Kidney (tissue), 14 donors: ENCODE measurements around the gene COL4A6. TPM values are rescaled to one million over a fixed set of nuclear protein-coding genes. Genes with fewer than 3 reads are reported as not detected.

Experiments
- DNase-seq, 5 donors: peaks; one replicate each; pipeline ENCODE4 v3.0.0-alpha.2; 2013 to 2020
- FAIRE-seq: peaks from 2 replicates; lab custom pipeline; 2012; peaks lifted over from hg19 to GRCh38; lab: Jason Lieb, UNC
- H3K27ac ChIP-seq, 2 donors: one replicate each; pipeline ENCODE4 v1.7.0; 2013; ENCODE audit warnings: low read depth in 2 of 2, low read length in 2 of 2, inconsistent platforms in 1 of 2
- H3K27me3 ChIP-seq: one replicate; pipeline ENCODE4 v1.7.1; 2013; ENCODE audit warnings: low read length, inconsistent platforms; ENCODE audit not compliant: control insufficient read depth, insufficient read depth
- H3K36me3 ChIP-seq, 3 donors: one replicate each; pipeline versions ENCODE4 v1.7.0 to v1.7.1; 2013; ENCODE audit warnings: low read length in 3 of 3, control low read depth in 1 of 3, inconsistent platforms in 1 of 3; ENCODE audit not compliant: insufficient read depth in 3 of 3, control insufficient read depth in 2 of 3
- H3K4me1 ChIP-seq, 3 donors: one replicate each; pipeline versions ENCODE4 v1.7.0 to v1.7.1; 2013; ENCODE audit warnings: low read length in 3 of 3, inconsistent platforms in 1 of 3, low read depth in 1 of 3; ENCODE audit not compliant: control insufficient read depth in 2 of 3, insufficient read depth in 2 of 3
- H3K4me3 ChIP-seq, 3 donors: one replicate each; pipeline versions ENCODE4 v1.7.0 to v1.8.1; 2013; ENCODE audit warnings: low read length in 3 of 3, control low read depth in 1 of 3, inconsistent platforms in 1 of 3
- H3K9ac ChIP-seq, 3 donors: one replicate each; pipeline versions ENCODE4 v1.7.0 to v1.7.1; 2013; ENCODE audit warnings: low read length in 3 of 3, control low read depth in 1 of 3, inconsistent platforms in 1 of 3
- H3K9me3 ChIP-seq, 3 donors: one replicate each; pipeline versions ENCODE4 v1.7.0 to v1.7.1; 2013; ENCODE audit warnings: low read length in 3 of 3, control low read depth in 1 of 3, inconsistent platforms in 1 of 3; ENCODE audit not compliant: control insufficient read depth in 2 of 3, insufficient read depth in 1 of 3
- CTCF ChIP-seq: IDR thresholded peaks from 3 replicates; pipeline ENCODE4 v1.5.1; 2012; ENCODE audit warnings: mild to moderate bottlenecking, moderate library complexity, borderline replicate concordance; ENCODE audit not compliant: insufficient read depth; ENCODE audit errors: extremely low read depth
- intact Hi-C: fragments of 100-400 bp; cut with DNase I; formaldehyde crosslinking; loops from one replicate; pipeline ENCODE4 v1.11.1; 2022
- polyA plus RNA-seq: library from polyadenylated mRNA; stranded (reverse); fragments of 350-450 nt; fragmentation: Illumina TruSeq; extraction: RNeasy Lipid Tissue Mini Kit (QIAGEN cat#74804); gene quantifications from one replicate; pipeline ENCODE4 v1.2.3, GENCODE V29; 2014; ENCODE audit warnings: low read depth, low replicate concordance; ENCODE audit not compliant: insufficient read depth
- total RNA-seq: library from RNA; stranded (reverse); fragmentation: NEBNext Ultra II Directional; extraction: Animal tissue kit (Norgen Biotek cat#: 25700); gene quantifications from one replicate; pipeline ENCODE4 v1.2.1, GENCODE V29; 2021
- donor health status: control.
- donor health status: control.
- donor health status: control.
- donor health status: control.
- donor health status: control.
- donor health status: DM: yes; HTN: yes; CAD: no.
- donor health status: Normal renal cell carcinoma (clear cell type).

Gene COL4A6
- total and polyA plus RNA-seq, 2 donors from 2014 or later, result 3.3 to 4.1 TPM

- FAIRE-seq, result no peak
- Histone ChIP-seq H3K27ac (no peak overlapping the region), H3K27me3 (peaks cover 8% of the 10 kb centered on the region), H3K9ac (no peak overlapping the region), H3K36me3 (no peaks in the 10 kb centered on the region), H3K4me3 (no peak overlapping the region), H3K9me3 (no peaks in the 10 kb centered on the region), H3K4me1 (no peaks in the 10 kb centered on the region)
- TF ChIP-seq CTCF, result no peak
- DNase-seq, result no peak
- intact Hi-C loops, result no loop called here
Measured at GRCh38 chrX:108313669-108314068, 124.6 kb downstream of the COL4A6 start.

- Histone ChIP-seq H3K9ac (no peak overlapping the region), H3K4me3 (no peak overlapping the region), H3K27me3 (peaks cover 8% of the 10 kb centered on the region), H3K27ac (no peak overlapping the region), H3K36me3 (no peaks in the 10 kb centered on the region), H3K4me1 (no peaks in the 10 kb centered on the region), H3K9me3 (no peaks in the 10 kb centered on the region)
- no peak for TF ChIP-seq CTCF
- FAIRE-seq, result no peak
- peak in 4 of 5 donors; percentile 52 to 79 (median 67) for DNase-seq
- intact Hi-C loops, result no loop called here
Measured at GRCh38 chrX:108312957-108313356, 125.3 kb downstream of the COL4A6 start.

GRCh38 chrX:108312011-108312410 lies 126.2 kb downstream of the COL4A6 start:
- no peak for FAIRE-seq
- no peak for DNase-seq
- H3K9ac ChIP-seq, result no peak overlapping the region
- intact Hi-C loops, result no loop called here
- H3K27ac ChIP-seq, result no peak overlapping the region
- no peaks in the 10 kb centered on the region for H3K4me1 ChIP-seq
- H3K27me3 ChIP-seq, result peaks cover 8% of the 10 kb centered on the region
- H3K4me3 ChIP-seq, result no peak overlapping the region
- no peak for TF ChIP-seq CTCF
- no peaks in the 10 kb centered on the region for H3K36me3 ChIP-seq
- H3K9me3 ChIP-seq, result no peaks in the 10 kb centered on the region

- Histone ChIP-seq H3K9me3 (no peaks in the 10 kb centered on the region), H3K4me1 (no peaks in the 10 kb centered on the region), H3K27me3 (peaks cover 5% of the 10 kb centered on the region), H3K4me3 (no peak overlapping the region), H3K36me3 (no peaks in the 10 kb centered on the region), H3K9ac (no peak overlapping the region), H3K27ac (no peak overlapping the region)
- DNase-seq (peak in 1 of 5 donors; percentile 63), FAIRE-seq (no peak)
- TF ChIP-seq CTCF, result no peak
- intact Hi-C loops, result no loop called here
Measured at GRCh38 chrX:108310506-108310905, 127.7 kb downstream of the COL4A6 start.
